ENCODE measurements around the gene KRTAP5-9. TPM values are rescaled to one million over a fixed set of nuclear protein-coding genes. Genes with fewer than 3 reads are reported as not detected.
"Not testable (repeated sequence)": the region's sequence is repeated elsewhere in the genome, so short reads cannot be mapped to it uniquely, and the experiment has no call there.

KRTAP5-9 gene
- total and polyA plus RNA-seq, 10 donors: 0.29 to 1.1 (median 0.51) TPM; not detected in 3

DNA sequence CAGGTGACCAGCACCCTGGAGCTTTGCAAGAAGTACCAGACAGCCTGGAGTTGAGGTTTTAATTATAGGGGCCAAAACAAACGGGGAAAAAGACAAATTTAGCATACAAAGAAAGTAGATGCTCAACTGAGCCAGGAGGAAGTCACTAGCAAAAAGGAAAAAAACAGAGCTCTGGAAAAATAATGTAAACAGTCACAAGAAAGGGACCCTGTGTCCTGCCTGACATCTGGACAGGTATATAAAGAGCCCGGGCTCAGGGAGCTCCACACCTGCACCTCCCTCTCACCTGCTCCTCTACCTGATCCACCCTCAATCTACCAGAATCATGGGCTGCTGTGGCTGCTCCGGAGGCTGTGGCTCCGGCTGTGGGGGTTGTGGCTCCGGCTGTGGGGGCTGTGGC lies 17.0 kb downstream of the KRTAP5-9 start, which contains the start of gene KRTAP5-10:
KRTAP5-10 (plus strand) TSS at position 301 of the 400 bp plus-strand sequence; CDS start at position 326, 25 bp downstream.
- H3K27me3 ChIP-seq (replicated peaks in 1 of 7): peaks cover 0 to 29% (median 9%) of the 10 kb centered on the region in 7 donors
- no peaks in the 10 kb centered on the region for H3K36me3 ChIP-seq
- no peak within 1 kb of the TSS for H3K4me3 ChIP-seq
- WGBS, 5 donors: 26 to 57% (median 45%) methylated on average over 2 to 5 of the region's 5 CpGs
- H3K4me1 ChIP-seq: no peaks in the 10 kb centered on the region
- H3K9me3 ChIP-seq: no peaks in the 10 kb centered on the region
- H3K27ac ChIP-seq: no peak within 1 kb of the TSS
- no peak for DNase-seq
- intact Hi-C loops (cut with DNase I; ENCODE audit: low total_unique reads): no loop called here
- TF ChIP-seq, protein P1, sequence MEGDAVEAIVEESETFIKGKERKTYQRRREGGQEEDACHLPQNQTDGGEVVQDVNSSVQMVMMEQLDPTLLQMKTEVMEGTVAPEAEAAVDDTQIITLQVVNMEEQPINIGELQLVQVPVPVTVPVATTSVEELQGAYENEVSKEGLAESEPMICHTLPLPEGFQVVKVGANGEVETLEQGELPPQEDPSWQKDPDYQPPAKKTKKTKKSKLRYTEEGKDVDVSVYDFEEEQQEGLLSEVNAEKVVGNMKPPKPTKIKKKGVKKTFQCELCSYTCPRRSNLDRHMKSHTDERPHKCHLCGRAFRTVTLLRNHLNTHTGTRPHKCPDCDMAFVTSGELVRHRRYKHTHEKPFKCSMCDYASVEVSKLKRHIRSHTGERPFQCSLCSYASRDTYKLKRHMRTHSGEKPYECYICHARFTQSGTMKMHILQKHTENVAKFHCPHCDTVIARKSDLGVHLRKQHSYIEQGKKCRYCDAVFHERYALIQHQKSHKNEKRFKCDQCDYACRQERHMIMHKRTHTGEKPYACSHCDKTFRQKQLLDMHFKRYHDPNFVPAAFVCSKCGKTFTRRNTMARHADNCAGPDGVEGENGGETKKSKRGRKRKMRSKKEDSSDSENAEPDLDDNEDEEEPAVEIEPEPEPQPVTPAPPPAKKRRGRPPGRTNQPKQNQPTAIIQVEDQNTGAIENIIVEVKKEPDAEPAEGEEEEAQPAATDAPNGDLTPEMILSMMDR (IDR thresholded peaks at IDR 0.05 in 8 of 11, conservative IDR thresholded peaks at IDR 0.05 in 3 of 11): no peak

DNA sequence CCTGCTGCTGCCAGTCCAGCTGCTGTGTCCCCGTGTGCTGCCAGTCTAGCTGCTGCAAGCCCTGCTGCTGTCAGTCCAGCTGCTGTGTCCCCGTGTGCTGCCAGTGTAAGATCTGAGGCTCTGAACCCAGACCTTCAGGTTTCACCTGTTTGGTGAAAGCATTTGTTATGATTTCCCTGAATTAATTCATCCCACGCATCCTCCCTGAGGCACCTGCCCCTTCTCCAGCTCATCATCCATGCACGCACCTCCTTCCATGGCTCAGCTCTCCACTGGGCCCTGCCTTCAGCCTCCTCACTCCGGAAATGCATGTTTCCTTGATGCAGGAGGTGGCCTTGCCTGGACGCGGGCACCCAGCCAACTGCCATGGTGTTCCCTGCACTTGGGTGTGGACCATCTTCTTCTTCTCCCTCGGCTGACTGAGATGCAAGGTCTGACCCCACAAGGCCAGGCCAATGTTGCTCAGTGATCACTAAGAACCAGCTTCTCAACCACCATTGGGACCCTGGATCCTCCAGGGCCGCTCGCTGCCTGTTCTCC lies 17.9 kb downstream of the KRTAP5-9 start:
- Histone ChIP-seq H3K36me3 (no peaks in the 10 kb centered on the region), H3K4me1 (no peaks in the 10 kb centered on the region), H3K27ac (no peak overlapping the region), H3K4me3 (no peak overlapping the region), H3K9me3 (no peaks in the 10 kb centered on the region), H3K27me3 (replicated peaks in 1 of 7) (peaks cover 0 to 29% (median 9%) of the 10 kb centered on the region in 7 donors)
- intact Hi-C loops (cut with DNase I; ENCODE audit: low total_unique reads): no loop called here
- no peak for DNase-seq
- WGBS, 5 donors: 62 to 73% (median 68%) methylated on average over 10 of the region's 10 CpGs
- TF ChIP-seq, protein P1 (IDR thresholded peaks at IDR 0.05 in 8 of 11, conservative IDR thresholded peaks at IDR 0.05 in 3 of 11): no peak
- peak in 1 of 3 donors; percentile 15 for TF ChIP-seq POLR2AphosphoS5 (IDR thresholded peaks at IDR 0.05)
- TF ChIP-seq POLR2A (IDR thresholded peaks at IDR 0.05): no peak

DNA sequence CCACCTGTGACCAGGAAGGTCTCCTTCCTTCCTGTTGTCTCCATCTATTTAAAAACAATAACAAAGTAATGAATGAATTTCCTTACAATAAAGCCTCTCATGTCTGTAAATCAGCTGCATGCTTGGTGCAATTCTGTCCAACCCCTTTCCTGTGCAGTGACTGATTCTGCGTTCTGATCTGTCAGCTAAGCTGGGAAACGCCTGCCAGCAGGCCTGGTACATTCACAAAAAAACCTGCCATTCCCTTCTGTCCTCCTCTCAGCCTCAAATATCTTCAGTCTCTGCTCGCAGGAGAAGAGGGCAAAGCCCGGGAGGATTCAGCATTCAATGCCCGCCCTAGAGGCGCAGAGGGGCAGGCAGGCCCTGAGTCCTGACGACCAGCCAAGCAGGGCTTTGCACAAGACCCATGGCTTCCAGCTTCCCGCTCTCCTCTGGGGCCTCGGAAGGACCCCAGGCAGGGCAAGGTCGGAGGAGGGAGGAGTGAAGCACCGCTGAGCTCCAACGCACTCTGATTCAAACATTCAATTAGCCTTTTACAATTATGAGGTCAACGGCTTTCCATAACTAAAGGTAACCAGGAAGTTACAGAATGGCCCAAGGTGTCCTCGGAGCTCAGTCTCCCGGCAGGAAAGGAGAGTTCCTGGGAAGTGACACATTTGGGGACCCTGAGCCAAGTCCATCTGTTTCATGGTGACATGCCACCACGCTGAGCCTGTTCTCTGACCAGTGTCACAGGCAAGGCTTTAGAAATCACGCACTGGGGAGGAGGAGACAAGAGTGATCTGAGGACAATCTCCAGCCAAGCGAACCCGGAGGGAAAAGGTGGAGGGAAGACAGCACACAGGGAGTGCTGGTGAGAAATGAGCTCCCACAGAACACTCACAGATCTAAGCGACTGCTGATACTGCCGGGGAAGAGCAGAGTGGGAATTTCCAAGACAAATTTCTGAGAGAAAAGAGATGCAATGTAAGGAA lies 18.7 kb downstream of the KRTAP5-9 start:
- WGBS, 5 donors: 51 to 74% (median 70%) methylated on average over 18 to 21 of the region's 21 CpGs
- H3K27ac ChIP-seq; H3K9me3 ChIP-seq; H3K36me3 ChIP-seq; H3K4me1 ChIP-seq; intact Hi-C loops (cut with DNase I; ENCODE audit: low total_unique reads); H3K4me3 ChIP-seq; DNase-seq: not testable (repeated sequence)
- H3K27me3 ChIP-seq (replicated peaks in 1 of 7): peaks cover 0 to 29% (median 9%) of the 10 kb centered on the region in 7 donors

DNA sequence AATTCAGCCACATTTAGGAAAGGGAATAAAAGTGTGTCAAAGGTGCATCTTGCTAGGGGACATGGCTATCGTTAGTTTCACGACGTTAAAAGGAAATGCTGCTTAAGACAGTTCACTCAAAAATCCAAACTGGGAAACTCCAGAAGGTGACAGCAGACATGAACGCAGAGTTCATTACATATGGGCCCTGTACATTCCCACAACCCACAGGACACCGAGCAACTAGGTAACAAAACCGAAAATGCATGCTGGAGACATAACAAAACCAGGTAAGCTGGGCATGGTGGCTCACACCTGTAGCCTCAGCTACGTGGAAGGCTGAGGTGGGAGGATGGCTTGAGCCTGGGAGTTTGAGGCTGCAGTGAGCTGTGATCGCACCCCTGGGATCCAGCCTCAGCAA lies 19.4 kb downstream of the KRTAP5-9 start:
- H3K9me3 ChIP-seq; H3K4me1 ChIP-seq; H3K36me3 ChIP-seq; DNase-seq; H3K27ac ChIP-seq; intact Hi-C loops (cut with DNase I; ENCODE audit: low total_unique reads); H3K4me3 ChIP-seq: not testable (repeated sequence)
- H3K27me3 ChIP-seq (replicated peaks in 1 of 7): peaks cover 0 to 29% (median 8%) of the 10 kb centered on the region in 7 donors
- 43 to 77% (median 71%) methylated on average over 8 of the region's 8 CpGs for WGBS, 5 donors

DNA sequence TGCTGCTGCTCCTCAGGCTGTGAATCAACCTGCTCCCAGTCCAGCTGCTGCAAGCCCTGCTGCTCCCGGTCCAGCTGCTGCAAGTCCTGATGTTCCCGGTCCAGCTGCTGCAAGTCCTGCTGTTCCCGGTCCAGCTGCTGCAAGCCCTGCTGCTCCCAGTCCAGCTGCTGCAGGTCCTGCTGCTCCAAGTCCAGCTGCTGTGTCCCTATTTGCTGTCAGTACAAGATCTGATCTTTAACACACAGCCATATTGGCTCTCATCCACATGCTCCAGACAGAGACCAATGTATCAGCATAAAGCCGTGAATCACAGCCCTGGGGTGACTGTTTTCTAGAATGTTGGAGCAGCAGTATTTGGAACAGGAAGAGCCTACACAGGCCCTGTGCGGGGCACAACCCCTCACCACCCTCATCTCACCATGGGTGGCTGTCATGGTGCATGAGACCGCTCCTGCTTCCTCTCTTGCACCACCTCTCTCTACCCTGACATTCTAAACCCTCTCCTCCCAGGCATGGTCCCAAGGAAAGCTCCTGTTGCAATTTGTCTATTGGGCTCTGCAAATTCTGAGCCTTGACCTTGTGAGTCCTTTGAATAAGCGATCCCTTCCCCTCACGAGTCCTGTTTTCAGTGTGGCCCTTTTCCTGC lies 20.6 kb downstream of the KRTAP5-9 start:
- Histone ChIP-seq H3K27me3 (replicated peaks in 1 of 7) (peaks cover 0 to 20% (median 4%) of the 10 kb centered on the region in 7 donors), H3K4me3 (no peak overlapping the region), H3K4me1 (no peaks in the 10 kb centered on the region), H3K27ac (no peak overlapping the region), H3K9me3 (no peaks in the 10 kb centered on the region), H3K36me3 (no peaks in the 10 kb centered on the region)
- intact Hi-C loops (cut with DNase I; ENCODE audit: low total_unique reads): no loop called here
- no peak for TF ChIP-seq POLR2A (IDR thresholded peaks at IDR 0.05)
- TF ChIP-seq POLR2AphosphoS5 (IDR thresholded peaks at IDR 0.05): peak in 1 of 3 donors; percentile 30
- no peak for DNase-seq
- 68 to 75% (median 70%) methylated on average over 8 of the region's 8 CpGs for WGBS, 5 donors

DNA sequence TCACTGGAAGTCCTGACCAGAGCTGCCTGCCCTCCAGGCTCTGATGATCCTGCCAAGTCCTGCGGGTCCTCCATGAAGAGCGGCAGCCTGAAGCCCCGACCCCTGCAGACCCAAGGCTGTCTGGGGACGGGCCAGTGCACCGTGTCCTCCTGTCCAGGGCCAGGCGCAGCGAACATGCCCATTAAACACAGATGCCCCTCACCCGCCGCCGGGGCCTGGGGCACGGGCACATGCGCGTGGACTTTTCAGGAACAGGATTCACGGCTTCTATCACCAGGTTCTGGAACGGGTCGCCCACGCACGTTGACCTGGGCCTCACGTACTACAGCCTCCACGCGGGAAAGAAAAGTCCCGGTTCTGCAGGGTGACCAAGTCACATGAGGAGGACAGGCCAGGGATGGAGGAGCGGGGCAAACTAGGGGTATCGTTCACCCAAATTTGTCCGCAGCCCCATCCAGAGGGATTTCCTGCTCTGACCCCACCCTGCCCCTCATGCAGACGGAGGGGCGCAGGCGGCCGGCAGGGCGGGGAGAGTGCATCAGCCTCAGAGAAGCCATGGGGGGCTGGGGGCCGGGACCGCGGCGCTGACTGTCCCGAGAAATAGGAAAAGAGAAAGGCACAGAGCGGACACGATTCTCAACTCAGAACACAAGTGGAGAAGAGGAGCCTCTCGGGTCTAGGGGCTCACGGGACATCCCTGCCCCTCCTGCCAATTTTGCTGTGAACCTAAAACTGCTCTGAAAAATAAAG lies 23.1 kb downstream of the KRTAP5-9 start:
- 79 to 89% (median 86%) methylated on average over 20 to 37 of the region's 39 CpGs for WGBS, 5 donors
- intact Hi-C loops (cut with DNase I; ENCODE audit: low total_unique reads); DNase-seq; H3K27me3 ChIP-seq (replicated peaks in 1 of 7); H3K27ac ChIP-seq; H3K4me1 ChIP-seq; H3K4me3 ChIP-seq; H3K9me3 ChIP-seq; H3K36me3 ChIP-seq: not testable (repeated sequence)
